ENCODE data around the gene CASKIN1.
"Not testable (repeated sequence)": the region's sequence is repeated elsewhere in the genome, so short reads cannot be mapped to it uniquely, and the experiment has no call there.

CASKIN1 gene, protein sequence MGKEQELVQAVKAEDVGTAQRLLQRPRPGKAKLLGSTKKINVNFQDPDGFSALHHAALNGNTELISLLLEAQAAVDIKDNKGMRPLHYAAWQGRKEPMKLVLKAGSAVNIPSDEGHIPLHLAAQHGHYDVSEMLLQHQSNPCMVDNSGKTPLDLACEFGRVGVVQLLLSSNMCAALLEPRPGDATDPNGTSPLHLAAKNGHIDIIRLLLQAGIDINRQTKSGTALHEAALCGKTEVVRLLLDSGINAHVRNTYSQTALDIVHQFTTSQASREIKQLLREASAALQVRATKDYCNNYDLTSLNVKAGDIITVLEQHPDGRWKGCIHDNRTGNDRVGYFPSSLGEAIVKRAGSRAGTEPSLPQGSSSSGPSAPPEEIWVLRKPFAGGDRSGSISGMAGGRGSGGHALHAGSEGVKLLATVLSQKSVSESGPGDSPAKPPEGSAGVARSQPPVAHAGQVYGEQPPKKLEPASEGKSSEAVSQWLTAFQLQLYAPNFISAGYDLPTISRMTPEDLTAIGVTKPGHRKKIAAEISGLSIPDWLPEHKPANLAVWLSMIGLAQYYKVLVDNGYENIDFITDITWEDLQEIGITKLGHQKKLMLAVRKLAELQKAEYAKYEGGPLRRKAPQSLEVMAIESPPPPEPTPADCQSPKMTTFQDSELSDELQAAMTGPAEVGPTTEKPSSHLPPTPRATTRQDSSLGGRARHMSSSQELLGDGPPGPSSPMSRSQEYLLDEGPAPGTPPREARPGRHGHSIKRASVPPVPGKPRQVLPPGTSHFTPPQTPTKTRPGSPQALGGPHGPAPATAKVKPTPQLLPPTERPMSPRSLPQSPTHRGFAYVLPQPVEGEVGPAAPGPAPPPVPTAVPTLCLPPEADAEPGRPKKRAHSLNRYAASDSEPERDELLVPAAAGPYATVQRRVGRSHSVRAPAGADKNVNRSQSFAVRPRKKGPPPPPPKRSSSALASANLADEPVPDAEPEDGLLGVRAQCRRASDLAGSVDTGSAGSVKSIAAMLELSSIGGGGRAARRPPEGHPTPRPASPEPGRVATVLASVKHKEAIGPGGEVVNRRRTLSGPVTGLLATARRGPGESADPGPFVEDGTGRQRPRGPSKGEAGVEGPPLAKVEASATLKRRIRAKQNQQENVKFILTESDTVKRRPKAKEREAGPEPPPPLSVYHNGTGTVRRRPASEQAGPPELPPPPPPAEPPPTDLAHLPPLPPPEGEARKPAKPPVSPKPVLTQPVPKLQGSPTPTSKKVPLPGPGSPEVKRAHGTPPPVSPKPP (N-terminal part only)

DNA sequence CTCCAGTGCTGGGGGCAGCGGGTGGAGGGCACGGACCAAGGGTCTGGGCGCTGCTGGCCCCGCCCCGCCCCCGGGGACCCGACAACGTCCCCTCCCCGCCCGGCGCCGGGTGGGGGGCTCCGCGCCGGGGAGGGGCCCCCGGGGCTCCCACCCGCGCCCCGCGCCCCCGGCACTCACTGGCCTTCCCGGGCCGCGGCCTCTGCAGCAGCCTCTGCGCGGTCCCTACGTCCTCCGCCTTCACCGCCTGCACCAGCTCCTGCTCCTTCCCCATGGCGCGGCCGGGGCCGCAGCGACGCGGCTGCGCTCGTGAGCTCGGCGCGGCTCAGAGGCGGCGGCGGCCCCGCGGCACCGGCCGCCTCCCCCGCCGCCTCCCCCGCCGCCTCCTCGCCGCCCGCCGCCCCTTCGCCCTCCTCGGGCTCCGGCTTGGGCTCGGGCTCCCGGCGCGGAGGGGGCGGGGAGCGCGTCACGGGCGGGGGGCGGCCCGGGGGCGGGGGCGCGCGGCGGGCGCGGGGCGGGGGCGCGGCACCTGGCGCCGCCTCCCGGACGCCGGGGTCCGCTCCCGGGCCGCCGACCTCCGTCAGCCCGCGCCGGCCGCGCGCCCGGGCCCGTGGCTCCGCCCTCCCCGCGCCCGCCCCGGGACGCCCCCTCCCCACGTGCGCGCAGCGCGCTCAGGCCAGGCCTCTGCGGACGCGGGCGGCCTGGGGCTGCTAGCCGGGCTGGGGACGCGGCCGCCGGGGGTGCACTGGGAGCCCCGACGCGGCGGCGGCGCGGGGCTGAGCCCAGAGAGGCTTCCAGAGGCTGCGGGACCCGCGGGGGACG, at the start of gene CASKIN1:
TSS of gene CASKIN1 (minus strand) at position 444 of the 819 bp plus-strand sequence. CDS start at position 271, 173 bp downstream.
- Histone ChIP-seq H3K36me3 (ENCODE audit: insufficient read depth, low read depth, low read length) (no peaks in the 10 kb centered on the region), H3K27me3 (ENCODE audit: insufficient read depth, low read length) (peaks cover 57% of the 10 kb centered on the region), H3K9me3 (ENCODE audit: insufficient read depth, low read depth, low read length) (no peaks in the 10 kb centered on the region), H3K4me3 (ENCODE audit: low read length) (peak within 1 kb of the TSS; percentile 51; the same call in 1 of the 2 replicates), H3K9ac (ENCODE audit: low read depth, low read length) (no peak within 1 kb of the TSS), H3K4me1 (ENCODE audit: insufficient read depth, low read length) (no peaks in the 10 kb centered on the region), H3K27ac (ENCODE audit: low read length) (no peak within 1 kb of the TSS)

DNA sequence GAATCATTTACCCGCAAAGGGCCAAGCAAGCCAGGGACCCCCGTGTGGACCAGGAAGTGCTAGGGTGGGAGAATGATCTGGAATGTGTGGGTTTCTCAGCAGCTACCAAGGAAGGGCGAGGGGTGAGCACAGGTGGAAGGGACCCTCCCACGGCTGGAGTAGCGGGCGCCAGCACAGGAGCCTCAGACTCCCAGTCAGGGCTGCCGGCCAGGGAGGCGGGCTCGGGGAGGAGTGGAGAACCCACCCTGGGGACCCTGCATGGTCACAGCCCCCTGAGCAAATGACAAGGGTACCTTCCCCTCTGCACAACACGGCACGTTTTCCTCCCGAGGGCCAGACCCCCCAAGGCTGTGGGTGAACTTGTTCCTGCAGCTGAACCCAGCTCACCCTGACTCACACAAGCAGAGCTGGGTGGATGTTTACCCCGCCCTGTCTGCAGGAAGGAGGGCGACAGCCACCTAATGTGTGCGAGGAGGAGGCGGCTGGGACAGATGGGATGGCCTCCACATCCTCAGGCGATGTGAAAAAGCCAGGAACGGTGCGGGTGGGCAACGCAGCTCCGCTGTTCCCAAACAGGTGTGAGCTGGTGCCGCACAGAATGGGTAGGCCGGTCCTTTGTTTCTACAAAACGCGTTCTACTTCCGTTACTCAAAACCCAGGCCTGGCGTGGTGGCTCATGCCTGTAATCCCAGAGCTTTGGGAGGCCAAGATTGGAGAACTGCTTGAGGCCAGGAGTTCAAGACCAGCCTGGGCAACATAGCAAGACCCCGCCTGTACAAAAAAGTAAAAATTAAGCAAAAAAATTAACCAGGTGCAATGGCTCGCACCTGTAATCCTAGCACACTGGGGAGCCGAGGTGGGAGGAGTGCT, 48.8 kb upstream of the CASKIN1 start:
- Histone ChIP-seq H3K9ac (ENCODE audit: low read depth, low read length) (no peak overlapping the region), H3K4me1 (ENCODE audit: insufficient read depth, low read length) (no peaks in the 10 kb centered on the region), H3K4me3 (ENCODE audit: low read length) (no peak overlapping the region), H3K36me3 (ENCODE audit: insufficient read depth, low read depth, low read length) (peaks cover 57% of the 10 kb centered on the region), H3K27me3 (ENCODE audit: insufficient read depth, low read length) (no peaks in the 10 kb centered on the region), H3K9me3 (ENCODE audit: insufficient read depth, low read depth, low read length) (no peaks in the 10 kb centered on the region), H3K27ac (ENCODE audit: low read length) (no peak overlapping the region)

DNA sequence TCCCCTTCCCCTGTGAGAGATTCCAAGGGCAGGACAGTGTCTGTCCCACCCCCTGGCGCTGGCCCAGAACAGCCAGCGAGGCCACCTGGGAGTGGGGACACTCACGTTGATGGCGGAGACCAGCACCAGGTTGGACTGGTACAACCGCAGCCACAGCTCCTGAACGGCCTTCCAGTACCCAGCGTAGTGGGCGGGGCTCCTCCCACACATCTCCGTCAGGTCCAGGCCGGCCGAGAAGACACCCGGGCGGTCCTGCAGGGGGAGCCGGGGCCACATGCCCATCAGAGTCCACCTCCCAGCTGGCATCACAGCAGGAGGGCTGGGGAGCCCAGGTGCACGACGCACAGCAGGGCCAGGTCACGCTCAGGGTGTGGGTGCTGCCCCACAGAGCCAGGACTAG, 47.9 kb upstream of the CASKIN1 start:
- Histone ChIP-seq H3K4me1 (ENCODE audit: insufficient read depth, low read length) (no peaks in the 10 kb centered on the region), H3K27ac (ENCODE audit: low read length) (no peak overlapping the region), H3K9ac (ENCODE audit: low read depth, low read length) (no peak overlapping the region), H3K36me3 (ENCODE audit: insufficient read depth, low read depth, low read length) (peaks cover 61% of the 10 kb centered on the region), H3K27me3 (ENCODE audit: insufficient read depth, low read length) (no peaks in the 10 kb centered on the region), H3K9me3 (ENCODE audit: insufficient read depth, low read depth, low read length) (no peaks in the 10 kb centered on the region), H3K4me3 (ENCODE audit: low read length) (no peak overlapping the region)

DNA sequence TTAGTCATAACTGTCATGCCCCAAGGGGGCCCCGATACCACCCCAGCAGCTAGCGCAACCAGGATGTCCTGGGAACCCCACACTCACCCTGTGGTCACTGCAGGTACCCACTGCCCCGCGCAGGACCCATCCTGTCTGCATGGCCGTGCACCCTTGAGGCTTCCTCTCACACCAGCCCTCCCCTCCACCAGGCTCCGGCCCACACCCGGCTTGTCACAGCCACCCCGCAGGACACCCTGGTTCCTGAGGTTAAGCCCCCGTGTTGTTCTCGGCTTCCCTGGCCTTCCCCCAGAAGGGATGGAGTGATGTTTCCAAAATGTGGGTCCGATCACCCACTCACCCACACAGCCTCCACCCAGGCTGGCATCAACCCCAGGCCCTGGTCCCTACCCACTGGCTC, 47.4 kb upstream of the CASKIN1 start:
- no peaks in the 10 kb centered on the region for H3K9me3 ChIP-seq (ENCODE audit: insufficient read depth, low read depth, low read length)
- H3K9ac ChIP-seq (ENCODE audit: low read depth, low read length): no peak overlapping the region
- H3K4me3 ChIP-seq (ENCODE audit: low read length): no peak overlapping the region
- no peaks in the 10 kb centered on the region; the same call in 1 of the 2 replicates for H3K4me1 ChIP-seq (ENCODE audit: insufficient read depth, low read length)
- no peak overlapping the region for H3K27ac ChIP-seq (ENCODE audit: low read length)
- H3K36me3 ChIP-seq (ENCODE audit: insufficient read depth, low read depth, low read length): peaks cover 58% of the 10 kb centered on the region
- H3K27me3 ChIP-seq (ENCODE audit: insufficient read depth, low read length): peaks cover 2% of the 10 kb centered on the region; the same call in 1 of the 2 replicates

DNA sequence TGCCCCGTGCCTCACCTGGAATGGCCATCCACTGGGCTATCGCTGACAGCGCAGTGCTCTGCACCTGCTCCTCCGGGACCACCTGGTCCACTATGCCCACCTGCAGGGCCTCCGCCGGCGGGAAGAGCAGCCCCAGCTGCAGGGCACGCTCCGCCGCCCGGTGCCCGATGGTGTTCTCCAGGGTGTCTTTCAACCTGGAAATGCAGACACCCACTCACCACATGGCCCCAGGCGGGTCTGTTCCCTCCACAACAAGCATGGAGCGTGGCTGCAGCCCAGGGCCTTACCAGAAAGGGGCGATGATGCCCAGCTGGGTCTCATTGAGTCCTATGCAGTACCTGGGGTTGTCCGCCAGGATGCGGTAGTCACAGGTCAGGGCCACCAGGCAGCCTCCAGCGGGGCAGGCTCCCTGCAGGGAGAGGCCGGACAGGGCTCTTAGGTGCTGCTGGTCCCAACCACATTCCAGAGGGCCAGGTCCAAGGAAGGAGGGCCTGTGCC, 46.7 kb upstream of the CASKIN1 start:
- H3K9ac ChIP-seq (ENCODE audit: low read depth, low read length): no peak overlapping the region
- peaks cover 3% of the 10 kb centered on the region; the same call in 1 of the 2 replicates for H3K4me1 ChIP-seq (ENCODE audit: insufficient read depth, low read length)
- no peak overlapping the region for H3K4me3 ChIP-seq (ENCODE audit: low read length)
- no peaks in the 10 kb centered on the region for H3K9me3 ChIP-seq (ENCODE audit: insufficient read depth, low read depth, low read length)
- H3K27ac ChIP-seq (ENCODE audit: low read length): no peak overlapping the region
- peaks cover 9% of the 10 kb centered on the region for H3K27me3 ChIP-seq (ENCODE audit: insufficient read depth, low read length)
- peaks cover 54% of the 10 kb centered on the region for H3K36me3 ChIP-seq (ENCODE audit: insufficient read depth, low read depth, low read length)

DNA sequence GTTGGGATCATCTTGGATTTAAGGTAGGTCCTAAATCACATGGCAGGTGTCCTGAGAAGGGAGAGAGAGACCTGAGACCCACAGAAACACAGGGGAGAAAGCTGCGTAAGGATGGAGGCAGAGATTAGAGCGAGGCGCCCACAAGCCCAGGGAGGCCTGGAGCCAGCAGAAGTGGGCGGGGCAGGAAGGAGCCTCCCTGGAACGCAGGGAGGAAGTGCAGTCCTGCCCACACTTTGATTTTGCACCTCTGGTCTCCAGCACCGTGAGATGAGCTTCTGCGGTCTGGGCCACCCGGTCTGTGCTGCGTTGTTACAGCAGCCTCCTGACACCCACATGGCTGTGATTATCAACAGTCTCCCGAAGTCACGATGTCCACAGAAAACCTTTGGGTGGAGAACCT, 46.2 kb upstream of the CASKIN1 start:
- H3K27ac ChIP-seq (ENCODE audit: low read length): no peak overlapping the region
- H3K4me1 ChIP-seq (ENCODE audit: insufficient read depth, low read length): peaks cover 3% of the 10 kb centered on the region; the same call in 1 of the 2 replicates
- no peak overlapping the region for H3K4me3 ChIP-seq (ENCODE audit: low read length)
- H3K9me3 ChIP-seq (ENCODE audit: insufficient read depth, low read depth, low read length): no peaks in the 10 kb centered on the region
- H3K9ac ChIP-seq (ENCODE audit: low read depth, low read length): no peak overlapping the region
- H3K36me3 ChIP-seq (ENCODE audit: insufficient read depth, low read depth, low read length): peaks cover 54% of the 10 kb centered on the region
- peaks cover 13% of the 10 kb centered on the region for H3K27me3 ChIP-seq (ENCODE audit: insufficient read depth, low read length)

DNA sequence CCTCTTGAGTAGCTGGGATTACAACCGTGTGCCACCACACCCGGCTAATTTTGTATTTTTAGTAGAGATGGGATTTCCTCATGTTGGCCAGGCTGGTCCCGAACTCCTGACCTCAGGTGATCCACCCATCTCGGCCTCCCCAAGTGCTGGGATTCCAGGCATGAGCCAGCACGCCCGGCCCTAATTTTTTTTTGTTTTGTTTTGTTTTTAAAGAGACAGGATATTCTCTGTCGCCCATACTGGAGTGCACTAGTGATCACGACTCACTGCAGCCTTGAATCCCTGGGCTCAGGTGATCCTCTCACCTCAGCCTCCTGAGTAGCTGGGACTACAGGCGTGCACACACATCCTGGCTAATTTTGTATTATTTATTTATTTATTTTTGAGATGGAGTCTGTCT, 43.9 kb upstream of the CASKIN1 start:
- H3K4me3 ChIP-seq (ENCODE audit: low read length); H3K4me1 ChIP-seq (ENCODE audit: insufficient read depth, low read length); H3K9me3 ChIP-seq (ENCODE audit: insufficient read depth, low read depth, low read length); H3K9ac ChIP-seq (ENCODE audit: low read depth, low read length); H3K27ac ChIP-seq (ENCODE audit: low read length): not testable (repeated sequence)
- peaks cover 33% of the 10 kb centered on the region for H3K27me3 ChIP-seq (ENCODE audit: insufficient read depth, low read length)
- H3K36me3 ChIP-seq (ENCODE audit: insufficient read depth, low read depth, low read length): peaks cover 38% of the 10 kb centered on the region

DNA sequence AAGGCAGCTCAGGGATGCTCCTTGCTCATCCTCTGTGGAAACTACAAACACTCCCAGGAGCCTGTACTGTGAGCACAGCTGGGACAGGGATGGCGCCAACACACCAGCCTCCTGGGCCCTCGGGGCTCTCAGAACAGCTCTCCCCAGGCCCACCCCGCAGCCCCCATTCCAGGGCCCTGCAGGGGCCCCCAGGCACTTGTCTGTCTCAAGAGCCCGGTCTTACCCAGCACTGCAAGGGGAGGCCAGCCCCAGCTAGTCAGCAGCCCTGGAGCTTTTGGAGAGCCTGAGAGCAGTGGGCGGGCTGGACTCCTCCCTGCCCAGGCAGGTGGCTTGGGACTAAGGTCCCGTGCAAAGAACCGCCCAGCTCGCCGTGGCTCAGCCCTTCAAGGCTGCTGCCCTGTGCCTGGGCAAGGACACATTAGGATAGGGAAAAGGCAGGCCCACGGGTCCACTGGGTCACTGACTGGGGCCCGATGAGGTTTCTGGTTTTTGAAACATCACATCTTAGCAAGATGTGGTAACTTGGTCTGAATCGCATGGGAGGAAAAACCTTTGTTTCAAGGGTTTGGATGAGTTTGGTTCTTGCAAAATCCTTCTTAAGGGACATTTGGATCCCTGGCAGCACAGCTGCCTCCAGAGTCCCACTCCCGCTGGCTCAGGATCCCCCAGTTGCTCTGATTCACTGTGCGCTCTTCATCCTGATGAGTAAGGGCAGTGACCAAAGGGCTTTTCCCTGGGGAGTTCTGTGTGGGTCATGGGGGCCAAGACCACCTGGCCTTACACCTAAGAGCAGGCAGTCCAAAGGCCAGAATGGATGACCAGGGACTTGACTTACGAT, 42.7 kb upstream of the CASKIN1 start:
- no peak overlapping the region for H3K9ac ChIP-seq (ENCODE audit: low read depth, low read length)
- H3K9me3 ChIP-seq (ENCODE audit: insufficient read depth, low read depth, low read length): no peaks in the 10 kb centered on the region
- H3K27ac ChIP-seq (ENCODE audit: low read length): no peak overlapping the region
- H3K27me3 ChIP-seq (ENCODE audit: insufficient read depth, low read length): peaks cover 33% of the 10 kb centered on the region
- peaks cover 25% of the 10 kb centered on the region for H3K36me3 ChIP-seq (ENCODE audit: insufficient read depth, low read depth, low read length)
- no peak overlapping the region for H3K4me3 ChIP-seq (ENCODE audit: low read length)
- H3K4me1 ChIP-seq (ENCODE audit: insufficient read depth, low read length): peaks cover 3% of the 10 kb centered on the region; the same call in 1 of the 2 replicates

DNA sequence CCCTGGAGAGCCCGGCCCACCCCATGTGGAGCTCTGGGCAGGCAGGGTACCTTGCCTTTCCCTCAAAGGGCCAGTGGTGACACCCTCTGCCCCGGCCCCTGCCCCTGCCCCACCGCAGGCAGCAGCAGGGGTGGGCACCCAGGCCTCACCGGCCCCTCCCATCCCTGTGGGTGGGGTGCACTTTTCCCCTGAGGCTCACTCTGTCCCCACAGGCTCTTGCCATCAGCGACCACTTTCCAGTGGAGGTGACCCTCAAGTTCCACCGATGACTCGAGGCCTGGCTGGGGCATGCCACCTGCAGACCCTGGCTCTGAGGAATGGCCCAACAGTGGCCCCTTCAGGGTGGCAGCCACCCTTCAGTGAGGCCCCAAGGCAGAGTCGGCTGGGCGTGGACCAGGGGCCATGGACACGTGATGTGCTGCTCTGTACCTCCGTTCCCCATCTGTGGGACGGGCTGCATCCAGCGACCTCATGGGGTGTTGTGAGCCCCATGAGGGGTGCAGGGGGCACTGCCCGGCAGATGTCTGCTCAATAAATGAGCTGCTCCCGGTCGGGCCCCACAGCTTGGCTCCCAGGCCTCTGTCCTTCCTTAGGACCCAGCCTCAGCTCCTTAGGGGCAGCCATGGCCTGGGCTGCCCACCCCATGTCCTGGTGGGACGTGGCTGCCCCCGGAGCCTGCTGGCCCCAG, 41.9 kb upstream of the CASKIN1 start:
- Histone ChIP-seq H3K36me3 (ENCODE audit: insufficient read depth, low read depth, low read length) (peaks cover 18% of the 10 kb centered on the region), H3K4me3 (ENCODE audit: low read length) (no peak overlapping the region), H3K4me1 (ENCODE audit: insufficient read depth, low read length) (peaks cover 3% of the 10 kb centered on the region; the same call in 1 of the 2 replicates), H3K9me3 (ENCODE audit: insufficient read depth, low read depth, low read length) (no peaks in the 10 kb centered on the region), H3K9ac (ENCODE audit: low read depth, low read length) (no peak overlapping the region), H3K27ac (ENCODE audit: low read length) (no peak overlapping the region), H3K27me3 (ENCODE audit: insufficient read depth, low read length) (peaks cover 33% of the 10 kb centered on the region)

Measured in iPS-20b (cell line).